Skeletal muscle tissue (tissue), 4 donors: ENCODE measurements around the gene ADAM15. TPM values are rescaled to one million over a fixed set of nuclear protein-coding genes. Genes with fewer than 3 reads are reported as not detected.

ENCODE experiments used
- H3K27ac ChIP-seq: one replicate; pipeline ENCODE4 v1.7.0; 2013; ENCODE audit warnings: mild to moderate bottlenecking, low read depth, low read length, inconsistent platforms
- H3K27me3 ChIP-seq, 3 donors: one replicate each; pipeline ENCODE4 v1.7.0; 2013; ENCODE audit warnings: low read length in 3 of 3; ENCODE audit not compliant: control insufficient read depth in 3 of 3, insufficient read depth in 3 of 3
- H3K36me3 ChIP-seq, 3 donors: one replicate each; pipeline ENCODE4 v1.7.0; 2013; ENCODE audit warnings: low read length in 3 of 3; ENCODE audit not compliant: control insufficient read depth in 3 of 3, insufficient read depth in 3 of 3
- H3K4me1 ChIP-seq, 3 donors: one replicate each; pipeline ENCODE4 v1.7.0; 2013; ENCODE audit warnings: low read length in 3 of 3, mild to moderate bottlenecking in 3 of 3; ENCODE audit not compliant: control insufficient read depth in 3 of 3, insufficient read depth in 3 of 3
- H3K4me3 ChIP-seq, 3 donors: one replicate each; pipeline ENCODE4 v1.7.0; 2013; ENCODE audit warnings: low read length in 3 of 3
- H3K9ac ChIP-seq, 3 donors: one replicate each; pipeline ENCODE4 v1.7.0; 2013; ENCODE audit warnings: low read length in 3 of 3, mild to moderate bottlenecking in 3 of 3, moderate library complexity in 2 of 3, low read depth in 1 of 3
- H3K9me3 ChIP-seq, 3 donors: one replicate each; pipeline ENCODE4 v1.7.0; 2013; ENCODE audit warnings: low read length in 3 of 3; ENCODE audit not compliant: control insufficient read depth in 3 of 3
- total RNA-seq: library from RNA; depleted of rRNA; stranded (reverse); fragments of >200 nt; gene quantifications from one replicate; pipeline ENCODE4 v1.2.3, GENCODE V29; 2014
- donor health status: Osteomylitis.

Gene ADAM15
- total RNA-seq, 1 donor from 2014 or later, result 33.9 TPM

GRCh38 chr1:155083865-155084721 is 33.0 kb downstream of the ADAM15 start:
- Histone ChIP-seq H3K9ac (peak overlapping the region in 2 of 3 donors; percentile 80 to 83), H3K9me3 (no peaks in the 10 kb centered on the region), H3K27ac (no peak overlapping the region), H3K4me3 (peak overlapping the region; percentile 63 to 91 (median 85)), H3K36me3 (peaks cover 0 to 2% (median 0%) of the 10 kb centered on the region in 3 donors), H3K27me3 (peaks cover 53 to 55% (median 53%) of the 10 kb centered on the region in 3 donors), H3K4me1 (peaks cover 43 to 56% (median 56%) of the 10 kb centered on the region in 3 donors)

GRCh38 chr1:155084722-155085503 is 33.8 kb downstream of the ADAM15 start:
- H3K9ac ChIP-seq, result peak overlapping the region; percentile 79 to 83 (median 80)
- peaks cover 0 to 2% (median 0%) of the 10 kb centered on the region in 3 donors for H3K36me3 ChIP-seq
- peaks cover 45 to 47% (median 45%) of the 10 kb centered on the region in 3 donors for H3K27me3 ChIP-seq
- no peaks in the 10 kb centered on the region for H3K9me3 ChIP-seq
- peak overlapping the region; percentile 85 to 91 (median 87) for H3K4me3 ChIP-seq
- peaks cover 34 to 49% (median 47%) of the 10 kb centered on the region in 3 donors for H3K4me1 ChIP-seq
- peak overlapping the region; percentile 83 for H3K27ac ChIP-seq

- H3K9me3 ChIP-seq, result no peaks in the 10 kb centered on the region
- peaks cover 30 to 42% (median 42%) of the 10 kb centered on the region in 3 donors for H3K4me1 ChIP-seq
- H3K4me3 ChIP-seq, result peak overlapping the region; percentile 85 to 91 (median 87)
- H3K36me3 ChIP-seq, result peaks cover 0 to 2% (median 0%) of the 10 kb centered on the region in 3 donors
- H3K27me3 ChIP-seq, result peaks cover 38 to 40% (median 39%) of the 10 kb centered on the region in 3 donors
- peak overlapping the region; percentile 83 for H3K27ac ChIP-seq
- peak overlapping the region; percentile 51 to 83 (median 80) for H3K9ac ChIP-seq
These were observed 34.5 kb downstream of the ADAM15 start for GRCh38 chr1:155085504-155086127.

DNA sequence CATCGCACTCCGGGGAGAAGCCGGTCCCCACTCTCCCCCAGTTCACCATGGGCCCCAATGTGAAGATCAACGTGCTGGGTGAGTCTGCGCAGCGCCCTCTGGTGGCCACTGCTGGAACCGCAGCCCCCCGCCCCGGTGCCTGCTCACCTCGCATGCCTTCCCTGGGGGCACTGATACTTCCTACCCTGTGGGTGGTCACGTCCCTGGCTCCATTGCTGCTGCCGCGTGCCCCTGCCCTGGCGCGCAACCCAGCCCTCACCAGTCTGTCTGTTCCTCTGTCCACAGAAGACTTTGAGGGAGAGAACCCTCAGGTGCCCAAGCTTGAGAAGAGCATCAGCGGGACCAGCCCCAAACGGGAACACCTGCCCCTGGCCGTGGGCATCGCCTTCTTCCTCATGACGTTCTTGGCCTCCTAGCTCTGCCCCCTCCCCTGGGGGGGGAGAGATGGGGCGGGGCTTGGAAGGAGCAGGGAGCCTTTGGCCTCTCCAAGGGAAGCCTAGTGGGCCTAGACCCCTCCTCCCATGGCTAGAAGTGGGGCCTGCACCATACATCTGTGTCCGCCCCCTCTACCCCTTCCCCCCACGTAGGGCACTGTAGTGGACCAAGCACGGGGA is 35.1 kb downstream of the ADAM15 start:
- peaks cover 0 to 2% (median 0%) of the 10 kb centered on the region in 3 donors for H3K36me3 ChIP-seq
- H3K9me3 ChIP-seq, result no peaks in the 10 kb centered on the region
- H3K4me1 ChIP-seq, result peaks cover 27 to 38% (median 37%) of the 10 kb centered on the region in 3 donors
- H3K27me3 ChIP-seq, result peaks cover 31 to 34% (median 33%) of the 10 kb centered on the region in 3 donors
- H3K9ac ChIP-seq, result no peak overlapping the region
- no peak overlapping the region for H3K4me3 ChIP-seq
- H3K27ac ChIP-seq, result no peak overlapping the region

DNA sequence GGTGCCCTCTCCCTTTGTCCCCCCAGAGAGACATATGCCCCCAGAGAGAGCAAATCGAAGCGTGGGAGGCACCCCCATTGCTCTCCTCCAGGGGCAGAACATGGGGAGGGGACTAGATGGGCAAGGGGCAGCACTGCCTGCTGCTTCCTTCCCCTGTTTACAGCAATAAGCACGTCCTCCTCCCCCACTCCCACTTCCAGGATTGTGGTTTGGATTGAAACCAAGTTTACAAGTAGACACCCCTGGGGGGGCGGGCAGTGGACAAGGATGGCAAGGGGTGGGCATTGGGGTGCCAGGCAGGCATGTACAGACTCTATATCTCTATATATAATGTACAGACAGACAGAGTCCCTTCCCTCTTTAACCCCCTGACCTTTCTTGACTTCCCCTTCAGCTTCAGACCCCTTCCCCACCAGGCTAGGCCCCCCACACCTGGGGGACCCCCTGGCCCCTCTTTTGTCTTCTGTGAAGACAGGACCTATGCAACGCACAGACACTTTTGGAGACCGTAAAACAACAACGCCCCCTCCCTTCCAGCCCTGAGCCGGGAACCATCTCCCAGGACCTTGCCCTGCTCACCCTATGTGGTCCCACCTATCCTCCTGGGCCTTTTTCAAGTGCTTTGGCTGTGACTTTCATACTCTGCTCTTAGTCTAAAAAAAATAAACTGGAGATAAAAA is 35.9 kb downstream of the ADAM15 start:
- peaks cover 29 to 37% (median 35%) of the 10 kb centered on the region in 3 donors for H3K4me1 ChIP-seq
- H3K9me3 ChIP-seq, result no peaks in the 10 kb centered on the region
- no peak overlapping the region for H3K27ac ChIP-seq
- H3K9ac ChIP-seq, result no peak overlapping the region
- peaks cover 24 to 26% (median 26%) of the 10 kb centered on the region in 3 donors for H3K27me3 ChIP-seq
- peaks cover 0 to 2% (median 0%) of the 10 kb centered on the region in 3 donors for H3K36me3 ChIP-seq
- H3K4me3 ChIP-seq, result no peak overlapping the region

DNA sequence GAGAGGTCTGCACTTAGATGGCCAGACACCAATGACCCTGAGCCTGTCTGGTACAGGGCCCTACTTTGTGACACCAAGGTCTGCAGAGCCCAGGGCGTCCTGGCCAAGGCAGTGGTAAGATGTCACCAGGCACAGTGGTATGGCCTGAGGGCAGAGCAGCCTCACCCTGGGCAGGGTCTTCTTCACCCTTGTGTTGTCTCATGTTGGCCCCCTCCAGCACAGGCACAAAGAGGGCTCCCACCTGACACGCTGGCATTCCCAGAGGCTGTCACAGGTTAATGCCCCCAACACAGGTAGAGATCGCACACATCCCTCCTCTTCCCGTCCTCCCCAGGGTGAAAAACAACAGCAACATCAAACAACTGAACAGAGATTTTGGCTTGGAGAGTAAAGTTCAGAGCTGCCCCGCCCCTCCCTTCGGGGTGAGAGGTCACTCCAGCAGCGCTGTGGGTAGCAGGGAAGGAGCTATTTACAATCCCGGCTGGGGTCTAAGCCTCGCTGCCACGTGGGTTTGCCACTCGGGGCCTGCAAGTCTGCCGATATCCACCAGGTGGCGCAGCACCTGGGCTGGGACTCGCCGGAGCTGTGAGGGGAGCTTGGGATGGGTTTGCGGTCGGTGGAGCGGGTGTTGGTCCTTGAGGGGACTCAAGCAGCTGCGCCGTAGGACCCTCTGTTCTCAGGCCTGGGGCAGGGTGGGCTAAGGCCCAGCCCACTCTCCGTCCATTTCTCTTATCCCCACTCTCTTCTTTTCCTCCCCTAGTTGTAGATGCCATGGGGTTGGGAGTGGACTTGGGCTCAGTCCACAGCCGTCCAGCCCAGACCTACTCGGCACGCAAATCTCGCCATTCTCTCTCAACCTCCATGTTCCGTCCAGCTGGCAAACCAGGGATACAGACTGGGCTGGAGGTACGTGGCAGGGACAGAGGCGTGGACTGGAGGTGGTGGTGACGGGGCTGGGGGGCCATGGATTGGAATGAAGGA is 40.2 kb downstream of the ADAM15 start:
- Histone ChIP-seq H3K9ac (peak overlapping the region in 2 of 3 donors; percentile 19 to 40), H3K36me3 (peaks cover 0 to 2% (median 0%) of the 10 kb centered on the region in 3 donors), H3K4me3 (peak overlapping the region in 1 of 3 donors; percentile 30), H3K27ac (no peak overlapping the region), H3K9me3 (no peaks in the 10 kb centered on the region), H3K4me1 (peaks cover 17 to 23% (median 19%) of the 10 kb centered on the region in 3 donors), H3K27me3 (no peaks in the 10 kb centered on the region)

DNA sequence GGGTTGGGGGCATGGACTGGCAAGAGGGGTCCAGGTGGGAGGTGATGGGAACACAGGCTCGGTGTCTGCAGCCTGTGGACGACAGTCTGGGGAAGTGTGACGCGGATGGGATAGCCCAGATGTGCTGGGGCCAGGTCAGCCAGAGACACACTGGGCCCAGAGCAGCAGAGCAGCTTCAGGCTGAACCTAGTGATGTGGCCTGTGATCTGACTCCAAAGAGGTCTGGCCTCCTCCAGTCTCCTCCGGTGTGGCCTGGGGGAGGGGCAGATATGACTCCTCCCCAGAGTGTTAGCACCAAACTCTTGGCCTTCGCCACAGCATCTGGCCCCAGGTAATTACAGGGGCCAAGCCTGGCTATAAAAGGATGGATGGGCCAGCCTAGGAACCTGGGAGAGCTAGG is 41.0 kb downstream of the ADAM15 start:
- H3K9me3 ChIP-seq, result no peaks in the 10 kb centered on the region
- no peaks in the 10 kb centered on the region for H3K27me3 ChIP-seq
- no peaks in the 10 kb centered on the region for H3K36me3 ChIP-seq
- peaks cover 17 to 23% (median 19%) of the 10 kb centered on the region in 3 donors for H3K4me1 ChIP-seq
- no peak overlapping the region for H3K9ac ChIP-seq
- no peak overlapping the region for H3K27ac ChIP-seq
- no peak overlapping the region for H3K4me3 ChIP-seq

DNA sequence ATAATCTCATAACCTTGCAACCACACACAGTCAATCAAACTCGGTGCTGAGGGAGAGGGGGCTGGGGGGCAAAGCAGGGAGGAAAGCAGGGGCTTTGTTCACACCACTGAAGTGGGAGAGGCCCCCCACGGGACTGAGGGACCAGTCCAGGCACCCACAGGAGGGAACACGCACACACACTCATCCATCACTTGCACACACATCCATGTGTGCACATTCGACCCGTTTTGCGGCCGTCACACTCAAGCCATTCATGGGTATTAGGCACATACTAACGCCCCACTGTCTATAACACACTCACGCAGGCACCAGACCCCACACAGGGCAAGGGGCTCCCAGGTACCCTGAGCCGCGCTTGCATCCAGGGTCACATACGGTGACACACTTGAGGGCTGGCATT is 41.5 kb downstream of the ADAM15 start:
- H3K36me3 ChIP-seq, result no peaks in the 10 kb centered on the region
- H3K9me3 ChIP-seq, result no peaks in the 10 kb centered on the region
- peaks cover 0 to under 1% (median 0%) of the 10 kb centered on the region in 3 donors for H3K27me3 ChIP-seq
- no peak overlapping the region for H3K27ac ChIP-seq
- no peak overlapping the region for H3K9ac ChIP-seq
- H3K4me3 ChIP-seq, result no peak overlapping the region
- H3K4me1 ChIP-seq, result peaks cover 17 to 23% (median 19%) of the 10 kb centered on the region in 3 donors
